Measurements from ENCODE around the gene ADCY5. TPM values are rescaled to one million over a fixed set of nuclear protein-coding genes. Genes with fewer than 3 reads are reported as not detected.

Gene ADCY5
- total and polyA plus RNA-seq, 5 donors from 2014 or later, result 0.08 to 0.15 TPM; not detected in 3

DNA sequence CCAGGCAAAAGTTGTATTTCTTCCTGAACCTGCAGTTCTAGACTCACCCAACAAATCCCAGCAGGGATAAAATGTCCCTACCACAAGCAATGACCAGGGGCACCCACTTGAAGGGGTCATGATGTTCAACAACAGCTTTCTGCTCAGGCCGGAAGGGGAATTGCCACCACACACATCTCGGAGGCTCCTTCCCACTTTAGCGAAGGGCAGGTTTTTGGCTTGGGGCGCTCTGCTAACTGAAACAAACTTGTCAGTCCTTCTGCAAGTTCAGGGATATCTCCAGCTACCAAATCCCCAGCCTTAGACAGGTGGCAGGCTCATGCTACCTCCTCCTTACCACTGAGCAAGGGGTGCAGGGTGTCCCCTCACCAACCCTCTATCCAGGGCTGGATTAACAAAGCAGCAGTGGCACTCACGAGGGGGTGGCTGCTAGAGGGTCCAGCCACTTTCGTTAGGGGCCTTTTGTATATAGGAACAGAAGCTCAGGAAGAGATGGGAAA lies 2.2 kb downstream of the ADCY5 start:
- ATAC-seq (ENCODE audit: low read depth in 2 of 2) (no peak), DNase-seq (no peak)
- Histone ChIP-seq H3K36me3 (ENCODE audit: control insufficient read depth, insufficient read depth, low read length) (no peaks in the 10 kb centered on the region), H3K9me3 (ENCODE audit: control insufficient read depth in 2 of 2, low read length in 2 of 2) (no peaks in the 10 kb centered on the region), H3K4me1 (ENCODE audit: control insufficient read depth, insufficient read depth, low read length, poor library complexity, severe bottlenecking) (peaks cover 14% of the 10 kb centered on the region), H3K4me3 (ENCODE audit: low read depth, low read length) (no peak overlapping the region), H3K27me3 (ENCODE audit: control insufficient read depth, insufficient read depth, low read length) (peaks cover 21% of the 10 kb centered on the region), H3K27ac (ENCODE audit: insufficient read depth, low read length, poor library complexity, severe bottlenecking) (no peak overlapping the region)
- no peaks in the 10 kb centered on the region for H3K36me3 Mint-ChIP-seq
- H3K27ac Mint-ChIP-seq, result no peak overlapping the region
- peaks cover 0 to 14% (median 3%) of the 10 kb centered on the region in 4 donors for H3K4me1 Mint-ChIP-seq
- H3K27me3 Mint-ChIP-seq, result peaks cover 56% of the 10 kb centered on the region
- peaks cover 0 to 2% (median 0%) of the 10 kb centered on the region in 7 donors for H3K9me3 Mint-ChIP-seq
- H3K4me3 Mint-ChIP-seq, result peak overlapping the region; percentile 24 to 79 (median 62)

- peaks cover 0 to 2% (median 0%) of the 10 kb centered on the region in 7 donors for H3K9me3 Mint-ChIP-seq
- Histone ChIP-seq H3K27me3 (ENCODE audit: control insufficient read depth, insufficient read depth, low read length) (peaks cover 20% of the 10 kb centered on the region), H3K27ac (ENCODE audit: insufficient read depth, low read length, poor library complexity, severe bottlenecking) (no peak overlapping the region), H3K9me3 (ENCODE audit: control insufficient read depth in 2 of 2, low read length in 2 of 2) (no peaks in the 10 kb centered on the region), H3K36me3 (ENCODE audit: control insufficient read depth, insufficient read depth, low read length) (no peaks in the 10 kb centered on the region), H3K4me1 (ENCODE audit: control insufficient read depth, insufficient read depth, low read length, poor library complexity, severe bottlenecking) (peaks cover 14% of the 10 kb centered on the region), H3K4me3 (ENCODE audit: low read depth, low read length) (no peak overlapping the region)
- ATAC-seq (ENCODE audit: low read depth in 2 of 2), result no peak
- no peaks in the 10 kb centered on the region for H3K36me3 Mint-ChIP-seq
- H3K4me1 Mint-ChIP-seq, result peaks cover 0 to 14% (median 3%) of the 10 kb centered on the region in 4 donors
- no peak for DNase-seq
- no peak overlapping the region for H3K27ac Mint-ChIP-seq
- H3K27me3 Mint-ChIP-seq, result peaks cover 52% of the 10 kb centered on the region
- peak overlapping the region; percentile 59 to 78 (median 66) for H3K4me3 Mint-ChIP-seq
These were observed 2.7 kb downstream of the ADCY5 start for GRCh38 chr3:123446210-123446609.

DNA sequence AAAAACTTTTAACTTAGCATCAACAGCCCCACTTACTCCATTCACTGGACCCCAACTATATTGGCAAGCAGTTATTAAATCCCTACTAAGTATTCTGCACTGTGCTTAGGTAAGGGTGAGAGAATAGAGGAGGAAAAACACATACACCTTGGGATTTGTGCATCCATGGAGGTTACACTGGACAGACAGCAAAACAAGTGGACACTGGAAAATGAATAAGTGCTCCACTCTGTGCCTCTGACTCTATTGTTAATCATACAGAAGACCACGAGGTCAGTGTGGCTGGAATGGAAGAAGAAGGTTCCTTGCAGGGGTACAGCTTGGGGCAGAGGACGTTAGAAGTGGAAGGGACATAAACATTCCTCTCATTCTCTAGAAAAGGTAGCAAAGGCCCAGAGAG lies 3.2 kb downstream of the ADCY5 start:
- Mint-ChIP-seq H3K27me3 (peaks cover 47% of the 10 kb centered on the region), H3K9me3 (peaks cover 0 to 2% (median 0%) of the 10 kb centered on the region in 7 donors), H3K27ac (no peak overlapping the region), H3K4me3 (peak overlapping the region in 1 of 4 donors; percentile 59), H3K36me3 (no peaks in the 10 kb centered on the region), H3K4me1 (peaks cover 0 to 14% (median 3%) of the 10 kb centered on the region in 4 donors)
- no peaks in the 10 kb centered on the region for H3K36me3 ChIP-seq (ENCODE audit: control insufficient read depth, insufficient read depth, low read length)
- ATAC-seq (ENCODE audit: low read depth in 2 of 2) (no peak), DNase-seq (no peak)
- H3K27me3 ChIP-seq (ENCODE audit: control insufficient read depth, insufficient read depth, low read length), result peaks cover 15% of the 10 kb centered on the region
- no peak overlapping the region for H3K4me3 ChIP-seq (ENCODE audit: low read depth, low read length)
- no peak overlapping the region for H3K27ac ChIP-seq (ENCODE audit: insufficient read depth, low read length, poor library complexity, severe bottlenecking)
- H3K9me3 ChIP-seq (ENCODE audit: control insufficient read depth in 2 of 2, low read length in 2 of 2), result no peaks in the 10 kb centered on the region
- peaks cover 14% of the 10 kb centered on the region for H3K4me1 ChIP-seq (ENCODE audit: control insufficient read depth, insufficient read depth, low read length, poor library complexity, severe bottlenecking)

GRCh38 chr3:123444744-123445143 lies 4.1 kb downstream of the ADCY5 start:
- Histone ChIP-seq H3K27me3 (ENCODE audit: control insufficient read depth, insufficient read depth, low read length) (peaks cover 10% of the 10 kb centered on the region), H3K4me1 (ENCODE audit: control insufficient read depth, insufficient read depth, low read length, poor library complexity, severe bottlenecking) (peaks cover 11% of the 10 kb centered on the region), H3K9me3 (ENCODE audit: control insufficient read depth in 2 of 2, low read length in 2 of 2) (no peaks in the 10 kb centered on the region), H3K27ac (ENCODE audit: insufficient read depth, low read length, poor library complexity, severe bottlenecking) (no peak overlapping the region), H3K4me3 (ENCODE audit: low read depth, low read length) (no peak overlapping the region), H3K36me3 (ENCODE audit: control insufficient read depth, insufficient read depth, low read length) (no peaks in the 10 kb centered on the region)
- Mint-ChIP-seq H3K9me3 (peaks cover 0 to 2% (median 0%) of the 10 kb centered on the region in 7 donors), H3K36me3 (no peaks in the 10 kb centered on the region), H3K4me1 (peaks cover 0 to 8% (median 3%) of the 10 kb centered on the region in 4 donors), H3K27me3 (peaks cover 45% of the 10 kb centered on the region), H3K27ac (no peak overlapping the region), H3K4me3 (no peak overlapping the region)
- ATAC-seq (ENCODE audit: low read depth in 2 of 2), result no peak
- DNase-seq, result no peak

DNA sequence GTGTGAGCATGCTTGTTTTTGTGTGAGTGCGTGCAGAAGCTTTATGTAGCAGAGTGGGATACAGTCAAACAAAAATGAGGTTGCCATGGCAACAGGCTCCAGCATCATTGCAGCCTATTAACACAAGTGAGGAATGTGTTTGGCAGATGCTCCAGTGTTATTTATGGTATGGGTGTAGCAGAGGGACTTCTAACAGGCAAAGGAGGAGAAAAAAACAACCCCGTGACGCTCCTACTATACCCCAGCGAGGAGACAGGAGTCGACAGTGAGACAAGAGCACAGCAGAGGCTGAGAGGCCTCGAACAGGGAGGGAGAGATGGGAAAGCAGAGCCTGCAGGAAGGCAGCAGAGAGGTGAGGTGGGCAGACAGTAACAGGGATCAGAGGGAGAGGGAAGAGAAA lies 4.9 kb downstream of the ADCY5 start:
- H3K4me1 ChIP-seq (ENCODE audit: control insufficient read depth, insufficient read depth, low read length, poor library complexity, severe bottlenecking), result peaks cover 8% of the 10 kb centered on the region
- DNase-seq (no peak), ATAC-seq (ENCODE audit: low read depth in 2 of 2) (no peak)
- no peak overlapping the region for H3K4me3 ChIP-seq (ENCODE audit: low read depth, low read length)
- H3K36me3 ChIP-seq (ENCODE audit: control insufficient read depth, insufficient read depth, low read length), result no peaks in the 10 kb centered on the region
- no peak overlapping the region for H3K27ac ChIP-seq (ENCODE audit: insufficient read depth, low read length, poor library complexity, severe bottlenecking)
- no peak overlapping the region for H3K27ac Mint-ChIP-seq
- H3K27me3 ChIP-seq (ENCODE audit: control insufficient read depth, insufficient read depth, low read length), result peaks cover 10% of the 10 kb centered on the region
- peaks cover 0 to 8% (median 3%) of the 10 kb centered on the region in 4 donors for H3K4me1 Mint-ChIP-seq
- no peak overlapping the region for H3K4me3 Mint-ChIP-seq
- no peaks in the 10 kb centered on the region for H3K36me3 Mint-ChIP-seq
- no peaks in the 10 kb centered on the region for H3K9me3 ChIP-seq (ENCODE audit: control insufficient read depth in 2 of 2, low read length in 2 of 2)
- peaks cover 45% of the 10 kb centered on the region for H3K27me3 Mint-ChIP-seq
- H3K9me3 Mint-ChIP-seq, result peaks cover 0 to 2% (median 0%) of the 10 kb centered on the region in 7 donors

GRCh38 chr3:123442908-123443307 lies 6.0 kb downstream of the ADCY5 start:
- no peak for ATAC-seq (ENCODE audit: low read depth in 2 of 2)
- Histone ChIP-seq H3K9me3 (ENCODE audit: control insufficient read depth in 2 of 2, low read length in 2 of 2) (no peaks in the 10 kb centered on the region), H3K36me3 (ENCODE audit: control insufficient read depth, insufficient read depth, low read length) (no peaks in the 10 kb centered on the region), H3K4me1 (ENCODE audit: control insufficient read depth, insufficient read depth, low read length, poor library complexity, severe bottlenecking) (no peaks in the 10 kb centered on the region), H3K27me3 (ENCODE audit: control insufficient read depth, insufficient read depth, low read length) (peaks cover 10% of the 10 kb centered on the region), H3K4me3 (ENCODE audit: low read depth, low read length) (no peak overlapping the region), H3K27ac (ENCODE audit: insufficient read depth, low read length, poor library complexity, severe bottlenecking) (no peak overlapping the region)
- peaks cover 45% of the 10 kb centered on the region for H3K27me3 Mint-ChIP-seq
- no peaks in the 10 kb centered on the region for H3K36me3 Mint-ChIP-seq
- H3K27ac Mint-ChIP-seq, result no peak overlapping the region
- H3K4me1 Mint-ChIP-seq, result peaks cover 0 to 8% (median 3%) of the 10 kb centered on the region in 4 donors
- no peak overlapping the region for H3K4me3 Mint-ChIP-seq
- peaks cover 0 to 2% (median 0%) of the 10 kb centered on the region in 7 donors for H3K9me3 Mint-ChIP-seq
- DNase-seq, result no peak

GRCh38 chr3:123442125-123442524 lies 6.8 kb downstream of the ADCY5 start:
- Histone ChIP-seq H3K9me3 (ENCODE audit: control insufficient read depth in 2 of 2, low read length in 2 of 2) (no peaks in the 10 kb centered on the region), H3K27me3 (ENCODE audit: control insufficient read depth, insufficient read depth, low read length) (peaks cover 10% of the 10 kb centered on the region), H3K36me3 (ENCODE audit: control insufficient read depth, insufficient read depth, low read length) (no peaks in the 10 kb centered on the region), H3K4me3 (ENCODE audit: low read depth, low read length) (no peak overlapping the region), H3K27ac (ENCODE audit: insufficient read depth, low read length, poor library complexity, severe bottlenecking) (no peak overlapping the region), H3K4me1 (ENCODE audit: control insufficient read depth, insufficient read depth, low read length, poor library complexity, severe bottlenecking) (no peaks in the 10 kb centered on the region)
- Mint-ChIP-seq H3K9me3 (peaks cover 0 to 2% (median 0%) of the 10 kb centered on the region in 7 donors), H3K36me3 (no peaks in the 10 kb centered on the region), H3K27ac (no peak overlapping the region), H3K4me1 (peaks cover 0 to 6% (median 3%) of the 10 kb centered on the region in 4 donors), H3K4me3 (no peak overlapping the region), H3K27me3 (peaks cover 42% of the 10 kb centered on the region)
- DNase-seq, result no peak
- no peak for ATAC-seq (ENCODE audit: low read depth in 2 of 2)
